Measurements from ENCODE around the gene ATP13A3. TPM values are rescaled to one million over a fixed set of nuclear protein-coding genes. Genes with fewer than 3 reads are reported as not detected.

Gene ATP13A3
- total and polyA plus RNA-seq, 2 donors (not counting 1 experiment from before 2014, with no cell fraction given), result 222 to 285 TPM

DNA sequence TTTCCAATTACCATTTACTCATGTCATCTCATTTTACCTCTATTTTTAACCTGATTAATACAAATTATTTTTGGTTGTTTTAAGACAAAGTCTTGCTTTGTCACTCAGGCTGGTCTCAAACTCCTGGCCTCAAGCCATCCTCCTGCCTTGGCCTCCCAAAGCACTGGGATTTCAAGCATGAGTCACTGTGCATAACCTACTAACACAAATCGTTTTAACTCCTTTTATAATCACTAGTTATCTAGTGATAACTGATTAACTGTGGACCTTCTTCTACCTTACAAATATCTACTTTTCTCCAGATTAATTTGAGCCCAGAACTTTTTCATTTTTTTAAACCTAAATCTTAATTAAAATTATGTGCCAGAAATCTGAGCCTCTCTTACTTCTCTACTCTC lies 4.6 kb downstream of the ATP13A3 start:
- H2AFZ ChIP-seq (ENCODE audit: low read length), result no peak overlapping the region
- peaks cover 2% of the 10 kb centered on the region for H3K36me3 ChIP-seq (ENCODE audit: control insufficient read depth, insufficient read depth, low read length)
- H3K27ac ChIP-seq (ENCODE audit: insufficient read depth, low read length), result peak overlapping the region; percentile 59
- H3K9ac ChIP-seq (ENCODE audit: insufficient read depth, low read length), result no peak overlapping the region
- peaks cover 19% of the 10 kb centered on the region for H3K4me1 ChIP-seq (ENCODE audit: control insufficient read depth, extremely low read depth, insufficient read depth, low read length)
- H3K4me3 ChIP-seq (replicated peaks in 1 of 4; ENCODE audit: control extremely low read depth in 1 of 4, insufficient read depth in 1 of 4, low read depth in 3 of 4, low read length in 4 of 4), result no peak overlapping the region
- no peak for DNase-seq (ENCODE audit: low read depth in 2 of 2)
- H3K4me2 ChIP-seq (ENCODE audit: extremely low read depth, insufficient read depth, low read length), result peak overlapping the region; percentile 41
- no peaks in the 10 kb centered on the region for H3K27me3 ChIP-seq (ENCODE audit: control insufficient read depth, insufficient read depth, low read length)
- peaks cover 89% of the 10 kb centered on the region for H3K79me2 ChIP-seq (ENCODE audit: control insufficient read depth, insufficient read depth, low read length)
- peaks cover 2% of the 10 kb centered on the region for H4K20me1 ChIP-seq (ENCODE audit: control insufficient read depth, extremely low read depth, insufficient read depth, low read length)
- H3K9me3 ChIP-seq (ENCODE audit: control insufficient read depth, insufficient read depth, low read depth, low read length), result no peaks in the 10 kb centered on the region
- TF ChIP-seq, protein P1, sequence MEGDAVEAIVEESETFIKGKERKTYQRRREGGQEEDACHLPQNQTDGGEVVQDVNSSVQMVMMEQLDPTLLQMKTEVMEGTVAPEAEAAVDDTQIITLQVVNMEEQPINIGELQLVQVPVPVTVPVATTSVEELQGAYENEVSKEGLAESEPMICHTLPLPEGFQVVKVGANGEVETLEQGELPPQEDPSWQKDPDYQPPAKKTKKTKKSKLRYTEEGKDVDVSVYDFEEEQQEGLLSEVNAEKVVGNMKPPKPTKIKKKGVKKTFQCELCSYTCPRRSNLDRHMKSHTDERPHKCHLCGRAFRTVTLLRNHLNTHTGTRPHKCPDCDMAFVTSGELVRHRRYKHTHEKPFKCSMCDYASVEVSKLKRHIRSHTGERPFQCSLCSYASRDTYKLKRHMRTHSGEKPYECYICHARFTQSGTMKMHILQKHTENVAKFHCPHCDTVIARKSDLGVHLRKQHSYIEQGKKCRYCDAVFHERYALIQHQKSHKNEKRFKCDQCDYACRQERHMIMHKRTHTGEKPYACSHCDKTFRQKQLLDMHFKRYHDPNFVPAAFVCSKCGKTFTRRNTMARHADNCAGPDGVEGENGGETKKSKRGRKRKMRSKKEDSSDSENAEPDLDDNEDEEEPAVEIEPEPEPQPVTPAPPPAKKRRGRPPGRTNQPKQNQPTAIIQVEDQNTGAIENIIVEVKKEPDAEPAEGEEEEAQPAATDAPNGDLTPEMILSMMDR (conservative IDR thresholded peaks at IDR 0.05 in 1 of 2, IDR thresholded peaks at IDR 0.05 in 1 of 2; ENCODE audit: low read depth in 1 of 2, low read length in 2 of 2), result no peak
- no peak for TF ChIP-seq EZH2 (IDR thresholded peaks at IDR 0.05; ENCODE audit: low read length, missing control alignments)

DNA sequence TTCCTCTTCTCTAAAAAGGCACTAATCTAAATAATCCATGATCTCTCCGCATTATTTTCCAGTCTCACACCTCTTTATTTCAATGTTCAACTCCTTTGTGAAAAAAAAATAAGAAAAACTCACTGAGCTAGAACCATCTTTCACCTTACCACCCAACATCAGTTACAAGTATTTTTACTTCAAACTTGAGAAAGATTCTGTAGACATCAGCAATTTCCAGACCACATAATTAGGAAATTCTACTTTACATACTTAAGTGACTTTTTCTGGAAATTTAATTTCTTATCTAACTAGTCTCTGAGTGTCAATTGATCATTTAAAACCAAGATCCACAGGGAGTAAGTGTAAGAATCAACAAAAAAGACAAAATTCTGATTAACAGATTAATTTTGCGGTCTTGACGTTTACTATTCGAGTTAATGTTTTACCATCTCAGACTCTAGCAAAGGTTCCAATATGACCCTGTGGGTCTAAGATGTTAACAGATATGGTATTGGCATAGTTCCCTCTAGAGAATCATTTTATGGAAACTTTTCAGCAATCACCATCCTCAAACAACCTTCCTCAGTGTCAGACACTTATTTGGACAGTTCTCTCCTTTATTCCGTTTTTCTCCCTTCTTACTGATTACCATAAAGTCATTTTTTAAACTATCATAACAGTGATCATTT lies 5.1 kb downstream of the ATP13A3 start:
- Histone ChIP-seq H4K20me1 (ENCODE audit: control insufficient read depth, extremely low read depth, insufficient read depth, low read length) (peaks cover 2% of the 10 kb centered on the region), H3K4me3 (replicated peaks in 1 of 4; ENCODE audit: control extremely low read depth in 1 of 4, insufficient read depth in 1 of 4, low read depth in 3 of 4, low read length in 4 of 4) (peak overlapping the region in 3 of 4 experiments; percentile 16 to 23 (median 17)), H3K79me2 (ENCODE audit: control insufficient read depth, insufficient read depth, low read length) (peaks cover 94% of the 10 kb centered on the region), H3K9me3 (ENCODE audit: control insufficient read depth, insufficient read depth, low read depth, low read length) (no peaks in the 10 kb centered on the region), H3K27ac (ENCODE audit: insufficient read depth, low read length) (peak overlapping the region; percentile 59), H3K4me1 (ENCODE audit: control insufficient read depth, extremely low read depth, insufficient read depth, low read length) (peaks cover 19% of the 10 kb centered on the region), H3K27me3 (ENCODE audit: control insufficient read depth, insufficient read depth, low read length) (no peaks in the 10 kb centered on the region), H3K4me2 (ENCODE audit: extremely low read depth, insufficient read depth, low read length) (peak overlapping the region; percentile 41), H3K36me3 (ENCODE audit: control insufficient read depth, insufficient read depth, low read length) (peaks cover 2% of the 10 kb centered on the region), H3K9ac (ENCODE audit: insufficient read depth, low read length) (no peak overlapping the region), H2AFZ (ENCODE audit: low read length) (no peak overlapping the region)
- no peak for TF ChIP-seq EZH2 (IDR thresholded peaks at IDR 0.05; ENCODE audit: low read length, missing control alignments)
- TF ChIP-seq, protein P1 (conservative IDR thresholded peaks at IDR 0.05 in 1 of 2, IDR thresholded peaks at IDR 0.05 in 1 of 2; ENCODE audit: low read depth in 1 of 2, low read length in 2 of 2), result no peak
- no peak for DNase-seq (ENCODE audit: low read depth in 2 of 2)

DNA sequence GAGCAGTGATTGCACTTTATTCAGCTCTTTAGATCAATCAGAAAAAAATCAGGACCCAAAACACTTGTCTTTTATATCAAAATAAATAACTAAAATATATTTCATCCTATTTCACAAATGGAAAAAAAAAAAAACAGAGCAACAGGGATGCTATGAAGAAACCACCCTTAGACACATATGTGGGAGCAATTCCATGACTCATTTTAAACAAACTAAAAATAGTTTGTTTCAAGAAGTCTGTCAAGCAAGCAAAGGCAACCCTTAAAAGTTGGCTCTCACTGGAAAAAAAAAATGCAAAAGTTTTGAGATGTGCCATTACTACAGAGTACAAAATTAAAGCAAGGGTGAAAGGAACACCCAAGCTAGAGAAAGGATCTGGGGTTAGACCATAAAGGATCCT lies 5.7 kb downstream of the ATP13A3 start:
- no peaks in the 10 kb centered on the region for H3K9me3 ChIP-seq (ENCODE audit: control insufficient read depth, insufficient read depth, low read depth, low read length)
- H3K79me2 ChIP-seq (ENCODE audit: control insufficient read depth, insufficient read depth, low read length), result peaks cover 98% of the 10 kb centered on the region
- H3K27me3 ChIP-seq (ENCODE audit: control insufficient read depth, insufficient read depth, low read length), result no peaks in the 10 kb centered on the region
- no peak overlapping the region for H2AFZ ChIP-seq (ENCODE audit: low read length)
- peaks cover 2% of the 10 kb centered on the region for H3K36me3 ChIP-seq (ENCODE audit: control insufficient read depth, insufficient read depth, low read length)
- peak overlapping the region; percentile 74 for H3K4me2 ChIP-seq (ENCODE audit: extremely low read depth, insufficient read depth, low read length)
- peak; percentile 78 to 93 for DNase-seq (ENCODE audit: low read depth in 2 of 2)
- peak overlapping the region; percentile 59 for H3K27ac ChIP-seq (ENCODE audit: insufficient read depth, low read length)
- TF ChIP-seq EZH2 (IDR thresholded peaks at IDR 0.05; ENCODE audit: low read length, missing control alignments), result no peak
- TF ChIP-seq, protein P1 (conservative IDR thresholded peaks at IDR 0.05 in 1 of 2, IDR thresholded peaks at IDR 0.05 in 1 of 2; ENCODE audit: low read depth in 1 of 2, low read length in 2 of 2), result no peak
- peaks cover 19% of the 10 kb centered on the region for H3K4me1 ChIP-seq (ENCODE audit: control insufficient read depth, extremely low read depth, insufficient read depth, low read length)
- no peak overlapping the region for H3K9ac ChIP-seq (ENCODE audit: insufficient read depth, low read length)
- H3K4me3 ChIP-seq (replicated peaks in 1 of 4; ENCODE audit: control extremely low read depth in 1 of 4, insufficient read depth in 1 of 4, low read depth in 3 of 4, low read length in 4 of 4), result peak overlapping the region in 2 of 4 experiments; percentile 17 to 23
- peaks cover 2% of the 10 kb centered on the region for H4K20me1 ChIP-seq (ENCODE audit: control insufficient read depth, extremely low read depth, insufficient read depth, low read length)
